GM12892 (cell line): ENCODE measurements around the gene OPRL1.

ENCODE experiments used
- DNase-seq: peaks from one replicate; pipeline ENCODE4 v3.0.0; 2011; ENCODE audit not compliant: insufficient read length
- FAIRE-seq: peaks from 2 replicates; lab custom pipeline; 2011; peaks lifted over from hg19 to GRCh38; lab: Jason Lieb, UNC
- POLR2A ChIP-seq: IDR thresholded peaks from 2 replicates; pipeline ENCODE4 v1.6.1; 2011; ENCODE audit warnings: low read depth, low read length, control low read depth
- POLR2AphosphoS5 ChIP-seq: IDR thresholded peaks from 2 replicates; pipeline ENCODE4 v1.6.1; 2011; ENCODE audit warnings: low read depth, low read length, control low read depth
- TAF1 ChIP-seq: IDR thresholded peaks from 2 replicates; pipeline ENCODE4 v1.6.1; 2011; ENCODE audit warnings: low read depth, mild to moderate bottlenecking, control low read depth, low read length, borderline replicate concordance

Gene OPRL1

GRCh38 chr20:64096535-64096934 lies 16.7 kb downstream of the OPRL1 start:
- DNase-seq (no peak), FAIRE-seq (peak; percentile 44)
- TF ChIP-seq POLR2AphosphoS5 (no peak), POLR2A (no peak), TAF1 (no peak)

GRCh38 chr20:64098471-64099013 lies 18.7 kb downstream of the OPRL1 start:
- FAIRE-seq: no peak
- no peak for TF ChIP-seq POLR2AphosphoS5
- no peak for TF ChIP-seq POLR2A
- no peak for TF ChIP-seq TAF1
- DNase-seq: no peak

- TF ChIP-seq POLR2AphosphoS5: no peak
- TF ChIP-seq TAF1: no peak
- TF ChIP-seq POLR2A: no peak
Observed at GRCh38 chr20:64099086-64099786, 19.4 kb downstream of the OPRL1 start.

GRCh38 chr20:64099880-64100565 lies 20.1 kb downstream of the OPRL1 start:
- peak; percentile 42 for FAIRE-seq
- no peak for DNase-seq
- TF ChIP-seq POLR2AphosphoS5: no peak

More at GRCh38 chr20:64099086-64099786, 19.4 kb downstream of the OPRL1 start:
- DNase-seq (no peak), FAIRE-seq (no peak)

GRCh38 chr20:64100566-64100888 lies 20.6 kb downstream of the OPRL1 start:
- DNase-seq (no peak), FAIRE-seq (no peak)
- TF ChIP-seq POLR2AphosphoS5: no peak
- no peak for TF ChIP-seq TAF1
- no peak for TF ChIP-seq POLR2A

GRCh38 chr20:64100946-64101688 lies 21.2 kb downstream of the OPRL1 start:
- FAIRE-seq (no peak), DNase-seq (no peak)
- TF ChIP-seq TAF1 (no peak), POLR2AphosphoS5 (no peak), POLR2A (no peak)

GRCh38 chr20:64101731-64102621 lies 22.1 kb downstream of the OPRL1 start:
- DNase-seq (peak; percentile 89), FAIRE-seq (no peak)
- TF ChIP-seq TAF1 (no peak), POLR2A (no peak), POLR2AphosphoS5 (no peak)

GRCh38 chr20:64102647-64103354 lies 22.9 kb downstream of the OPRL1 start:
- no peak for DNase-seq
- TF ChIP-seq POLR2AphosphoS5: no peak
- no peak for TF ChIP-seq TAF1
- TF ChIP-seq POLR2A: no peak
- no peak for FAIRE-seq

- TF ChIP-seq POLR2AphosphoS5 (no peak), POLR2A (no peak), TAF1 (no peak)
- no peak for DNase-seq
- FAIRE-seq: no peak
Observed at GRCh38 chr20:64103871-64104666, 24.2 kb downstream of the OPRL1 start.
